ENCODE results near the gene ARF6.
"Not testable (repeated sequence)": the region's sequence is repeated elsewhere in the genome, so short reads cannot be mapped to it uniquely, and the experiment has no call there.

The ARF6 gene

GRCh38 chr14:49892636-49893308, at the start of gene ARF6:
TSS of gene ARF6 (plus strand) at chr14:49893082. CDS start at chr14:49893737, 655 bp downstream.
- DNase-seq (ENCODE audit: low read depth in 2 of 2), result peak; percentile 93 to 94

GRCh38 chr14:49849213-49849847, 43.6 kb upstream of the ARF6 start:
- DNase-seq (ENCODE audit: low read depth in 2 of 2), result no peak

GRCh38 chr14:49851813-49852212, 41.1 kb upstream of the ARF6 start:
- no peak for DNase-seq (ENCODE audit: low read depth in 2 of 2)

GRCh38 chr14:49852301-49853157, 40.4 kb upstream of the ARF6 start, which contains the start of gene NEMF:
TSS of gene NEMF (minus strand) at chr14:49852788. CDS start at chr14:49852753, 35 bp downstream.
- DNase-seq (ENCODE audit: low read depth in 2 of 2), result peak; percentile 61 to 67

DNA sequence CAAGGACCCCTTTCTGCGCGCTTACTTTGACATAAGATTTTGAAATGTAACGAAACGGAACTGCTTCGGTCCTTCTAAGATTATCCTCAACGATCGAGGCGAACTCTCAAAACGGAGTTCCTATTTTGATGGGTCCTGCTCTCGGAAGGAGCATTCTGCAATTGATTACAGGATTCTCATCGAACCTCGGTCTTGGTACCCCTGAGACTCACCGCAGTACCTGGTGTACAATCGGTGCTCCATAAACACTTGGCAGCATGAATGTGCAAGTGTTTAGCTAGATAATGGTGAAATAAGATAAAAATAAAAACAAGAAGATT, 39.8 kb upstream of the ARF6 start:
- DNase-seq (ENCODE audit: low read depth in 2 of 2), result no peak

DNA sequence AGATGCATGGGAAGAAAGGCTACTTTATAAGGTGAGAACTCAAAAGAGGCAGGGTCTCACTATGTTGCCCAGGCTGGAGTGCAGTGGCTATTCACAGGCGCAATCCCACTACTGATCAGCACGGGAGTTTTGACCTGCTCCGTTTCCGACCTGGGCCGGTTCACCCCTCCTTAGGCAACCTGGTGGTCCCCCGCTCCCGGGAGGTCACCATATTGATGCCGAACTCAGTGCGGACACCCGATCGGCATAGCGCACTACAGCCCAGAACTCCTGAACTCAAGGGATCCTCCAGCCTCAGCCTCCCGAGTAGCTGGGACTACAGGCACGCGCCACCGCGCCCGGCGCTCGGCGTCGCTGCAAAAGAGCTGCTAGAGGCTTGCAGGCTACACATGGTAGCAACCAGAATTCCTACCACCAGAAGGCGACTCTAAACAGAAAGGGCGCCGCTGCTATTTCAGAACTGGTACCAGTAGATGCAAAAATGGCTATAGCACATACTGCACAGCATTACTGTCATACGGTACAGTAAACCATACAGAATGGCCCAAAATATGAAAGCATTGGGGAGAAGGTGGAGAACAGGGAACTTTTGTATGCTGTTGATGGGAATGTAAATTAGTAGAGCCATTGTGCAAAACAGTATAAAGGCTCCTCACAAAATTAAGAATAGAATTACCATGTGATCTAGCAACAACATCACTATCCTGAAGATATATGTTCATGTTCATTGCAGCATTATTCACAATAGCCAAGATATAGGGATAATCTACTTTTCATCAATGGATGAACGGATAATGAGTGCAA, 39.1 kb upstream of the ARF6 start:
- DNase-seq (ENCODE audit: low read depth in 2 of 2), result peak; percentile 36 to 44

- DNase-seq (ENCODE audit: low read depth in 2 of 2), result no peak
Observed at GRCh38 chr14:49857427-49858003, 35.4 kb upstream of the ARF6 start.

DNA sequence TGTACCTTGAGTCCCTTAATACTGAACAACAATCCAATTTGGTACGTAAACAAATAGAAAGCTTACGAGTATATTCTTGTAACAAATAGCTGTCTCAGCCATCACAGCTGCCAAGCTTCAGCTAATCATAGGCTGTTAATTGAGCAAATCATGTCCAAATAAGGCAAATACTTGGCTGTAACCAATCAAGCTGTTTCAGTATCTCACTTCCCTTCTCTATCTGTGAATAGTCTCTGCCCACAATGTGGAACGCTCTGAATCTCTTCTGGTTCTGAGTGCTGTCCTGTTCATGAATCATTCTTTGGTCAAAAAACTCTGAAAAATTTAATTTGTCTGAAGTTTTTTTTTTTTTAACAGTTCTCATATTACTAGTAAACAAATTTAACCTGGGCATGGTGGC, 34.5 kb upstream of the ARF6 start:
- no peak for DNase-seq (ENCODE audit: low read depth in 2 of 2)

DNA sequence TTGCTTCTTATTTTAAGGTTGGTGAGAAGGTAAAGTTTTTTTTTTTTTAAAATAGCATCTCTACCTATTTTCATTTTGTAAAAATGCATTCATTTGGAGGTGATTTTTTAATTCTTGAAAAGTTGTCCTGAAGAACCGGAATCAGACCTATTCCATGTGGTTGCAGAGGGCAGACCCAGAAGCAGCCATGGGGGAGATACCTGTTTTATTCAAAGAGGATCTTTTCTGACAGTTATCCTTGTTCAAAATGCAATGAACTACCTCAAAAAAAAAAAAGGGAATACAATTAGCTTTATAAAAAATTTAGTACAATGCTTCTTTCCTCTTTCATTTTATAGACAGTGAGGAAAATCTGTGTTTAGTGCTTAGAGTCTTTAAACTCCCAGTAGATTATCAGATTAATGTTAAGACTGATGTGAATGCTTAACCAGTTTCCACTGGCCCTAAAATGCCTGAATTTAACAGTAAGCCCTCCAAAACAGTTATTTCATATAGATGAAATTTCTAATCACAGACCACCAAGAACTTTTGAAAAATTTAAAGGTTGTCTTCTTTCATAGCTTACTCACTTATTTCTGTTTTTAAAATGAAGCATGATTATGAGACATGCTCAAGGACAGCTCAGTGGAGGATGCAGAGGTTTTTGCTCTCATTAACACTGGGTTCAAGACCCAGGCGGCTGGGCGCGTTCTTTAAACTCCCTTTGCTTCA, 31.7 kb upstream of the ARF6 start:
- DNase-seq (ENCODE audit: low read depth in 2 of 2), result no peak

DNA sequence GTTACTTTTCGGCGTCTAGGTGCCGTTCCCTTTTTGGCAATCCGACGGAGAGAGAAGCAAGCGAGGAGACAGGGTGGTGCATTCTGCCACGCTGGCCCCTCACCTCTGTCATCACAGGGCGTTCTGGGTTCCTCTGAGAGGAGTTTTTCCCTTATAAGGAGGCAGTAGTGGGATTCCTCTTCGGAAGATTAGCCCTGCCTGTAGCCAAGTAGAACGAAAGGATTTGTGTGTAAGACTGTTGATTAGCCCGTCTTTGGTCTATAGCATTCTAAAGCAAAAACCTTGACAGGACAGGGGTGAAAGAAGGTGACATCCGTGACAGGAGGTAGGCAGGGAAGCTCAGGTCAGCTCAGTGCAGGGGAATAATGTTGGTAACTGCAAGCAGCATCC, 31.2 kb upstream of the ARF6 start:
- DNase-seq (ENCODE audit: low read depth in 2 of 2), result peak in 1 of 2 donors; percentile 38

DNA sequence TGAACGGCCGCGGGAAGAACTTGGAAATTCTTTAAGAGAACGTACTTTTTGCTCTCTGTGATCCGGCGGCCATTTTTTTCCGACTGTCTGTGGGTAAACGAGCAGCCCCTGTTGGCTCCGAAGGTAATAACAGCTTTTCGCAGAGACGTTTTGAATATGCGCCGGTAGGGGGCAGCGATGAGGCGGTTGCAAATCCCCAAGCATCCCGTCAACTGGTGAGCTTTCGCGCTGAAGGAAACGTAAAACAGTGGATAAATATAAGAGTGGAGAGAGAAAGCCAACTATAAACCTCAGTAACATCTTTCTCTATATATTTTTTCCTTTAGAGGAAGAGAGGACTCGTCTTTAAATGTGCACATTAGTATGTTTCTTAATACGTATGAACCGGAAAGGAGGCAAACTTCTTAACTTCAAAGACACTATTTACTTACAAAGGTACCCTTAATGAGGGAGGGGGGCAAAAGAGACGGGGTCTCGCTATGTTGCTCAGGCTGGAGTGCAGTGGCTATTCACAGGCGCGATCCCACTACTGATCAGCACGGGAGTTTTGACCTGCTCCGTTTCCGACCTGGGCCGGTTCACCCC, 30.7 kb upstream of the ARF6 start:
- DNase-seq (ENCODE audit: low read depth in 2 of 2), result peak; percentile 65 to 76

- no peak for DNase-seq (ENCODE audit: low read depth in 2 of 2)
Observed at GRCh38 chr14:49863487-49864281, 29.2 kb upstream of the ARF6 start.

DNA sequence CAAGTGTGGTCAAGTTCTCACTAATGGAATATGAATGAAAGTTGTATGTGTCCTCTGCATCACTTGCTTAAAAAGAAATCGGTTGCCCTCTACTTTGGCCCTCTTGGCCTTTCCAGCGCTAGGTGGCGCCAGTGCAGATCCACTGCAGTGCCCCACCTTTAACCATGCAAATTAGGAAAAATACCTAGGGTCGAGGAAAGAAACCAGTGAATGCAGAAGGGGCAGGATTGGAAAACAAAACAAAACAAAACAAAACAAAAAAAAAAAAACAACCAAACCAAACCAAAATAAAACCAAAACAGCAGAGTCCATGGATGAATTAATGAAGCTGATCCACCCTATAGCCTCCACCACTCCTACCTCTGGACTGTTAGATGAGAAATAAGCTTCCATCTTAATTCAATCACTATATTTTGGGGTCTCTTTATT, 27.4 kb upstream of the ARF6 start:
- peak; percentile 56 to 57 for DNase-seq (ENCODE audit: low read depth in 2 of 2)

DNA sequence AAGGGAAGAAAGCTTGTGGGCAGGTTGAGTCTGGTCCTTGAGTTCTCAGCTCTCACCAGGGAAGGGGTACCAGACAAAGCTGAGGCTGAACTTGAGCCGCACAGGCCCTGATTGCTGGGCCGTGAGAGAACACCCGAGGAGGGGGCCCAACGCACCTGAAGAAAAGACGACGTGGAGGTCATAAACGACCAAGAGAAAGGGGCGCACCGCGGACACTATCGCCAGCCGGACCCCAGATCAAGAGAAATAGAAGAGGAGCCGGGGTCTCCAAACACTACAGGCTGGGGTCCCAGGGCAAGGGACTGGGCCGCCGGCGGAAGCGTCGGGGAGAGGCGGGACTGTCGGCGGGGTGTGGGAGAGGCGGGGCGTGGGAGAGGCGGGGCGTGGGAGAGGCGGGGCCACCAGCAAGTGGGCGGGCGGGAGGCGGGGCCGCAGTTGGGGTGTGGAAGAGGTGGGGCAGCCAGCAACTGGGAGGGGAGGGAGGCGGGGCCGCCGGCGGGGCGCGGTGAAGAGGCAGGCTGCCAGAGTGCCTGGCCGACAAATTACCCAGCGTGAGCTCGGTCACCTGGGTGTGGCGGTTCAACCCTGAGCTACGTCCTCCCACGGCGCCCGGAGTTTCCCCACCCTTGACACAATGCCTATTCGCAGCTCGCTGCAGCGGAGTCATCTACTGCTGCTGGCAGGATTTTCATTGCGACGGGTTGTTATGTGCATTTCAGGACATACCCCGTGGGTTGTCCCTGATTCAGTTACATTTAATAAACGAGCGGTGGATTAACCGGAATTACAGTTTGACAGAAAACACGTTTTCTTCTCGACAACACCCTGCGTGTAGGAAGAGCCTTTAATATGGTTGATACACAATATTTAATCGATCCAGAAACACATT, 24.8 kb upstream of the ARF6 start:
- DNase-seq (ENCODE audit: low read depth in 2 of 2), result peak; percentile 95 to 97

- DNase-seq (ENCODE audit: low read depth in 2 of 2), result no peak
Observed at GRCh38 chr14:49868720-49869114, 24.2 kb upstream of the ARF6 start.

- DNase-seq (ENCODE audit: low read depth in 2 of 2), result no peak
Observed at GRCh38 chr14:49870908-49871307, 22.0 kb upstream of the ARF6 start.

DNA sequence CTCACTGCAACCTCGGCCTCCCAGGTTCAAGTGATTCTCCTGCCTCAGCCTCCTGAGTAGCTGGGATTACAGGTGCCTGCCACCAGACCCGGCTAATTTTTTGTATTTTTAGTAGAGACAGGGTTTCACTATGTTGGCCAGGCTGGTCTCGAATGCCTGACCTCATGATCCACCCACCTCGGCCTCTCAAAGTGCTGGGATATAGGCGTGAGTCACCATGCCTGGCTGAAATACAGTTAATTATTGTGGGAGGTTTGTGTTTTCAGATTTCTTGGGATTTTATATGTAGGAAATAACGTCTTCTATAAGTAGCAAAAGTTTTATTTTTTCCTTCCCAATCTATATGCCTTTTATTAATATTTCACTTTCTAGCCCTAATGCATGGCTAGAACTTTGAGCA, 19.3 kb upstream of the ARF6 start:
- not testable (repeated sequence) for DNase-seq (ENCODE audit: low read depth in 2 of 2)

- DNase-seq (ENCODE audit: low read depth in 2 of 2), result no peak
Observed at GRCh38 chr14:49875640-49876198, 17.2 kb upstream of the ARF6 start.
